ENCODE data around the gene RAB11A.

Gene RAB11A

DNA sequence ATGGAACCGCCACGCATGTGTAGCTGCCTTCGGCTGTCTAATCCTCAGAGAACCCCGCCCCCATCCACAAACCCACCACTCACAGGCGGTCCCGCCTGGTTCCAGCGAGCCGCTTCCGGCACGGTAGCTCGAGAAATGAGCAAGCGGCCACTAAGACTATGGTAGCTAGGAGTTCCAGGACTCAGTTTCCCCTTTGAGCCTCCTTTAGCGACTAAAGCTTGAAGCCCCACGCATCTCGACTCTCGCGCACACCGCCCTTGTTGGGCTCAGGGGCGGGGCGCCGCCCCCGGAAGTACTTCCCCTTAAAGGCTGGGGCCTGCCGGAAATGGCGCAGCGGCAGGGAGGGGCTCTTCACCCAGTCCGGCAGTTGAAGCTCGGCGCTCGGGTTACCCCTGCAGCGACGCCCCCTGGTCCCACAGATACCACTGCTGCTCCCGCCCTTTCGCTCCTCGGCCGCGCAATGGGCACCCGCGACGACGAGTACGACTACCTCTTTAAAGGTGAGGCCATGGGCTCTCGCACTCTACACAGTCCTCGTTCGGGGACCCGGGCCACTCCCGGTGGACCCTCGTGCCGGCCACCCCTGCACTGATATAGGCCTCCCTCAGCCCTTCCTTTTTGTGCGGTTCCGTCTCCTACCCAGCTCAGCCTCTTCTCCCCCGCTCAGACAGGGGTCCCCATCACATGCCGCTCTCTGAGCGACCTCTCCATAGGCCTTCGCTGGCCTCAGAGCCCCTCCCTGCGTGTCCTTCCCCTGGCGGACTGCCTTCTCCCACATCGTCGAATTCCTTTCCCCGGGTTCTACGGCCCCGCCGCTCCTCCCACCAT is at the start of gene RAB11A:
Gene RAB11A, plus strand, starts transcription at position 366 of the 828 bp plus-strand sequence. Its CDS starts 95 bp downstream, at position 461.
- H3K4me3 ChIP-seq (replicated peaks; ENCODE audit: low read depth, low read length), result peak within 1 kb of the TSS; percentile 80
- TF ChIP-seq, protein P1, sequence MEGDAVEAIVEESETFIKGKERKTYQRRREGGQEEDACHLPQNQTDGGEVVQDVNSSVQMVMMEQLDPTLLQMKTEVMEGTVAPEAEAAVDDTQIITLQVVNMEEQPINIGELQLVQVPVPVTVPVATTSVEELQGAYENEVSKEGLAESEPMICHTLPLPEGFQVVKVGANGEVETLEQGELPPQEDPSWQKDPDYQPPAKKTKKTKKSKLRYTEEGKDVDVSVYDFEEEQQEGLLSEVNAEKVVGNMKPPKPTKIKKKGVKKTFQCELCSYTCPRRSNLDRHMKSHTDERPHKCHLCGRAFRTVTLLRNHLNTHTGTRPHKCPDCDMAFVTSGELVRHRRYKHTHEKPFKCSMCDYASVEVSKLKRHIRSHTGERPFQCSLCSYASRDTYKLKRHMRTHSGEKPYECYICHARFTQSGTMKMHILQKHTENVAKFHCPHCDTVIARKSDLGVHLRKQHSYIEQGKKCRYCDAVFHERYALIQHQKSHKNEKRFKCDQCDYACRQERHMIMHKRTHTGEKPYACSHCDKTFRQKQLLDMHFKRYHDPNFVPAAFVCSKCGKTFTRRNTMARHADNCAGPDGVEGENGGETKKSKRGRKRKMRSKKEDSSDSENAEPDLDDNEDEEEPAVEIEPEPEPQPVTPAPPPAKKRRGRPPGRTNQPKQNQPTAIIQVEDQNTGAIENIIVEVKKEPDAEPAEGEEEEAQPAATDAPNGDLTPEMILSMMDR (IDR thresholded peaks at IDR 0.05; ENCODE audit: low read depth, low read length, missing control alignments), result no peak
- DNase-seq (ENCODE audit: extremely low read depth, low read depth), result peak; percentile 83

- H3K4me3 ChIP-seq (replicated peaks; ENCODE audit: low read depth, low read length), result no peak overlapping the region
- no peak for DNase-seq (ENCODE audit: extremely low read depth, low read depth)
- TF ChIP-seq, protein P1 (IDR thresholded peaks at IDR 0.05; ENCODE audit: low read depth, low read length, missing control alignments), result no peak
These were observed 49.7 kb upstream of the RAB11A start for GRCh38 chr15:65819563-65819960.

DNA sequence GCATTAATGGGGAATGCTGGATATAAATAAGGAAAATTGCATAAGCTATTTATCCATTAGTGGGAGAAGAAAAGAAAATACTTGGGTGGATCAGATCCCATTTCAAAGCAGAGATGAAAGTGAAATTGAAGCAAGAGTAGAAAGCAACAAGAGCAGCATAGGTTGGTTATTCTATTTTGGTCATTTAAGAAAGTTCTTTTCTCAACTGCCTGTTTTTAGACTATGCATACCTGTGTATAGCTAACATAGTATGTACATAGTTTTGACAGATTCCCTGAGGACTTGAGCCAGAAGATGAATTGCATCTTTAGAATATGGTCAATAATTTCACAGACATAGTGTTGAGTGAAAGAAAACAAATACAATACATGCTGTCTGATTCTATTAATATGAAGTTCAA is 48.2 kb upstream of the RAB11A start:
- no peak for DNase-seq (ENCODE audit: extremely low read depth, low read depth)
- no peak overlapping the region for H3K4me3 ChIP-seq (replicated peaks; ENCODE audit: low read depth, low read length)
- TF ChIP-seq, protein P1 (IDR thresholded peaks at IDR 0.05; ENCODE audit: low read depth, low read length, missing control alignments), result no peak

- H3K4me3 ChIP-seq (replicated peaks; ENCODE audit: low read depth, low read length), result no peak overlapping the region
- TF ChIP-seq, protein P1 (IDR thresholded peaks at IDR 0.05; ENCODE audit: low read depth, low read length, missing control alignments), result no peak
- no peak for DNase-seq (ENCODE audit: extremely low read depth, low read depth)
These were observed 47.0 kb upstream of the RAB11A start for GRCh38 chr15:65822316-65822715.

GRCh38 chr15:65824031-65824743 is 45.1 kb upstream of the RAB11A start:
- H3K4me3 ChIP-seq (replicated peaks; ENCODE audit: low read depth, low read length), result no peak overlapping the region
- TF ChIP-seq, protein P1 (IDR thresholded peaks at IDR 0.05; ENCODE audit: low read depth, low read length, missing control alignments), result peak; percentile 77
- peak; percentile 47 for DNase-seq (ENCODE audit: extremely low read depth, low read depth)

- TF ChIP-seq, protein P1 (IDR thresholded peaks at IDR 0.05; ENCODE audit: low read depth, low read length, missing control alignments), result no peak
These were observed 44.2 kb upstream of the RAB11A start for GRCh38 chr15:65824941-65825544.

More at GRCh38 chr15:65824941-65825544, 44.2 kb upstream of the RAB11A start:
- no peak for DNase-seq (ENCODE audit: extremely low read depth, low read depth)
- no peak overlapping the region for H3K4me3 ChIP-seq (replicated peaks; ENCODE audit: low read depth, low read length)

Data from HFF-Myc (cell line).